Activated CD4-positive, alpha-beta T cell treated with anti-CD3 and anti-CD28 coated beads for 1 hour (primary cell): Measurements from ENCODE around the gene HTR4.
"Not testable (repeated sequence)": the region's sequence is repeated elsewhere in the genome, so short reads cannot be mapped to it uniquely, and the experiment has no call there.

Experiments used
- DNase-seq: peaks from one replicate; pipeline ENCODE4 v3.0.0-alpha.2; 2020

Gene HTR4

DNA sequence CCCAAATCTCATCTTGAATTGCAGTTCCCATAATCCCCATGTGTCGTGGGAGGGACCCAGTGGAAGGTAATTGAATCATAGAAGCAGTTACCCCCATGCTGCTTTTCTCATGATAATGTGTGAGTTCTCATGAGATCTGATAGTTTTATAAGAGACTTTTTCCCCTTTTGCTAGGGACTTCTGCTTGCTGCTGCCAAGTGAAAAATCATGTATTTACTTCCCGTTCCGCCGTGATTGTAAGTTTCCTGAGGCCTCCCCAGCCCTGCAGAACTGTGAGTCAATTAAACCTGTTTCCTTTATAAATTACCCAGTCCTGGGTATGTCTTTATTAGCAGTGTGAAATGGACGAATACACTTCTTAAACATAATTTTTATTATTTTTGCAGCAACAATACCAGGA, 185.6 kb downstream of the HTR4 start:
- DNase-seq: not testable (repeated sequence)

GRCh38 chr5:148467958-148468357, 186.4 kb downstream of the HTR4 start:
- DNase-seq: no peak

DNA sequence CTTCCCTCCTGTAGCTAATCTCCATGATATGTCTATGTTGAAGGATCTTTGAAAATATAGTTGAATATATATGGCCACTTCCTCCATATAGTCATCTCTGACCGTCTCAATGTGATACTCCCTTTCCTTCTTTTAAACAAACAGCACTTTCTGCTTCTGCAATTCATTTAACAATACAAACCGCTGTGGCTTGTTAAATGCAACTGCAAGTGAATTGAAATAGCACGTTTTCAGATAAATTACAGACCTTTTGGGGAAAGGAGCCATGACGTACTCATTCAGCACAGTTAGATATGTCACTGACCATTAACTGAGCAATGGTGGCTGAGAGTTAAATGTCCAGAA, 188.1 kb downstream of the HTR4 start:
- no peak for DNase-seq

DNA sequence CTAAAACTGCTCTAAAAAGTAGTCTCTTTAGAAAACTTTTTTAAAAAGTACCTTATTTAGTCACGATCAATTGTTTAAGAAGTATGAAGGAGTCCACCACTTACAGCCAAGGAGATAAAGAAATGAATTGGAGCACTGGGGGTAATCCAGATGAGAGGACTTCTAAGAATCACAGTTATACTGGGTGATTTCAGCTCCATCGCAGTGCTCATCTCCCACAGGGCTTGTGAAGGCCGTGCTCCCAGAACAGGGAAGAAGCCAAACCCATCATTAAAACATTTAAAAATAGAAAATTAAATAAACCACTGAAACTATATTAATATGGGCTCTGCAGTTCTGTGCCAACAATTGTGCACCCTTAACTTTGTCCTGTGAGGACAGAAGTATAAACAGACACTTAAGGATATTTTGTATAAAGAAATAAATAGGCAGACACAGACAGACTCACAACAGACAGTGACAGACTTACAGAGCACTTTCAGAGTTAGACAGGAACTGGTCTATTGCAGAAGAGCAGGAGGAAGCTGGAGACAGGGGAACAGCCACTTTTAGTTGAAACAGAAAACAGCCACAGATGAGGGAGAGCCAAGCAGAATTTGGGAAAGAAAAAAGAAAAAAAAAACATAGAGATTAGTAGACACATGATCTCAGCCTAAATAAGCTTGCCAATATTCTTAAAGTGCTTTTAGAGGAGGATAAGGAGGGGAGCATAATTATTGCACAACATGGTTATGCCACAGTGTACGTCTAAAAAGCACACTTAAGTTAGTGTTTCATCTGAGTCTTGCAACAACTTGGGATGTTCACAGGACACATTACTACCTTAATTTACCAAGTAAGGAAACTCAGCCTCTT, 188.7 kb downstream of the HTR4 start:
- no peak for DNase-seq

GRCh38 chr5:148459669-148460068, 194.7 kb downstream of the HTR4 start:
- no peak for DNase-seq

- DNase-seq: no peak
Observed at GRCh38 chr5:148458036-148458888, 196.1 kb downstream of the HTR4 start.

DNA sequence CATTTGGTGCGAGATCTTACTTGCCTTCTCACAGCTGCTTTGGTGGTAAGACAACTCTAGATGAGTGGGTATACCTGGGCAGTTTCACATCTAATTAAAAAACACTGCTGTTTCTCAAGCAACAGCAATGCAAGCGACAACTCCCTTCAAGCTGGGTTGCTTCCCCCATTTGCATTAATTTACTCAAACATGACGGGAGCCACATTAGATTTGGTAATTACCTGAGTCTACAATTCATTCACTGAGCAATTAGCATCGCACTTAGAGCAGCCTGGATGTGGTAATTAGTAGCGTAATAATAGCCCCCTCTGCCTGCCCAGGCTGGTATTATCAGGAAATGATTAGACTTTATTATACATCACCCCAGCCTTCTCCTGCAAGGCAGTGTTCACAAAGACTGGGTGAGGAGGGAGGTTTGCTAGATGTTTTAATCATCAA, 197.1 kb downstream of the HTR4 start:
- no peak for DNase-seq

GRCh38 chr5:148455185-148455584, 199.1 kb downstream of the HTR4 start:
- DNase-seq: no peak

DNA sequence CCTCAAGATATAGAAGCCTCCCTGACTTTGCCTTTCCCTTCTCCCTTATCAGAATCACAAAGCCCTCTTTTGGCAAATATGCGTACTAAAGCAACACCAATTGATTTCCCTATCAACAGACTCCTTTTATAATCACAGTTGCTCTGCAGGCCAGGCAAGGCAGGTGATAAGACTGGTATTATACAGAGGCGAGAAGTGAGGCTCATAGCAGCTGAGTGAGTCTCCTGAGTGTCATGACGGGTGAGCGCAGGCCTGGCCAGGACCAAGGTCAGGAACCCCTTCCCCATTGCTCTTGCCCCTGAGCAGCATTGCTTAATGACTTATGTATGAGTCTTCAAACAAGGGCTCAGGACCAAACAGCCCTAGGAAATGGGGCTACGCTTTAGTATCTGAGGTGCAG, 199.8 kb downstream of the HTR4 start:
- no peak for DNase-seq

DNA sequence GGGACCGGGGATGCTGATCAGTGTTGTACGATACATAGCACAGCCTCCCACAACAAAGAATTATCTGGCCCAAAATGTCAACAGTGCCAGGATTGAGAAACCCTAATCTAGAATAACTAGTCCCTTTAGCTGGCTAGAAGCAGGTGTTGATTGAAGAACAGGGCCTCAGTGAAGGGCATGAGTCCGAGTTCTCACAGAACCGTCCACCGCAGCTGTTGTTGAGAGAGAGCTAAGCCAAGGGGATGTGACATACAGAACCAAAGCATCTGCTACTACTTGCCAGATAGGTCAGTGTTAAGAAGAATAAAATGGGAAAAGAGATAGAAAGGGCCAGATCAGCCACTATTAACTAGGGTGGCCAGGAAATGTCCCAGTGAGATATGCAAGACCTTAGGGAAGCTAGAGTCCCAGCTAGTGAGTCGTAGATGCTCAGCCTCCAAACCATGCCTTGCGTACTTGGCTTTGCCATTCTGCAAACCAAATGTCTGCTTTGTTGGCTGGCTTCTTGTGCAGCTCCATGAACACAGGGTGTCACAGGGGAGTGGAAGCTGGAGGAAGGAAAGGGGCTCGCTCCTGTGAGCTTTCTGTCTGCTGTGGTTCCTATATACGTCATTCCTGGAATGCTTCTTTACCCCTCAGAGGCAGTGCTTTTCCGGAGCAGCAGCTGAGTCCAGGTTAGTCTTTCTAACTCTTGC, 201.7 kb downstream of the HTR4 start:
- no peak for DNase-seq

DNA sequence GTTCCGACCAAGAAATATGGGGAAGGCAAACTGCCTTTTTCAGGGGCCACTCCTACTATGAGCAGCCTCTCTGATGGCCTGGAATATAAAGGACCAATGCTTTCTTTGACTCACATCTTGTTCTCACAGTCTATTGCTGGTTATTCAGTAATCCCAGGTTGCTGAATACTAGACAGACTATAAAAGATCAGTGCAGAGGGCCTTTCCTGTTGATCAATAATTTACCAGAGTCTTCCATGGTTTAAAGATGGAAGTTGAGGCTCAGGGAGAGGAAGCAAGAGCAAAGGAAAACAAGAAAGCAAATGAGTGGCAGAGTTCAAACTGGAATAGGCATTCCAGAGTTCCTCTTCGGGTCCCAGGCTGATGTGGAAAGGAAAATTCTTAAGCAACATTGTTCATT, 207.7 kb downstream of the HTR4 start:
- DNase-seq: no peak

- DNase-seq: no peak
Observed at GRCh38 chr5:148445578-148445977, 208.7 kb downstream of the HTR4 start.

GRCh38 chr5:148443998-148444397, 210.3 kb downstream of the HTR4 start:
- DNase-seq: no peak

DNA sequence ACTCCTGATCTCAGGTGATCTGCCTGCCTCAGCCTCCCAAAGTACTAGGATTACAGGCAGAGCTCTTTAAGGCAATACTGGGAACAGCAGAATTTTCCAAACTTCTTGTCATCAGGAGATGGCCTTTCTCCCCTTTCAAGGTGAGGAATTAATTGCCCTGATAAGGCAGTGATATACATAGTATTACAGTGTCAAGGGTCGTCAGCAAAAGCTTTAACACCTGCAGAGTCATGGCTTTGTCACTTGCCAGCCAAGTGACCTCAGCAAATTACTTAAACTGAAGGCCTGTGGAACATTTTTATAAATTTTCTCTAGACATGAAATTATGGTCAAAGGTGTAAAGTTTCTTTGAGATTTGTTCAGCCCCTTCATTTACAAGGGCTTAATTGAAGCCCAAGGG, 211.1 kb downstream of the HTR4 start:
- DNase-seq: no peak

GRCh38 chr5:148438933-148439332, 215.4 kb downstream of the HTR4 start:
- no peak for DNase-seq

GRCh38 chr5:148437249-148437648, 217.1 kb downstream of the HTR4 start:
- DNase-seq: no peak

GRCh38 chr5:148436029-148436428, 218.3 kb downstream of the HTR4 start:
- DNase-seq: no peak

DNA sequence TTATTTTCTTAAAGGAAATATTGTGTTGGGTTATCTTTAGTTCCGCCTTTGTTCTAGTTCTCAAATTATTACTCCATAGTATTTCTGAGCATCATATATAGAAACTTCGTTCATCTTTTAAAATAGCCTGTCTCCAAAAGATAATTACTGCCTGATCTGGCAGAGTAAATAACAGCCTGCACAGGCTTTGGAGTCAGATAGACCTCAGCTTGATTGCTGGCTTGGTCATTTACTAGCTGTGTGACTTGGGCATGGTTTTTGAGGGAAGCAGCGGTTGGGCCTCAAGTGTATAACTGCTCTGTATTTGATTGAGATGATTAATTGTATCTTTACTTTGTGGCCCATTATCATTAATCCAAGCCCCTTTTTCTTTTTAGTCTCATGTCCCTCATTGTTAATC, 220.5 kb downstream of the HTR4 start:
- no peak for DNase-seq
